ENCODE data around the gene MYO1C. TPM values are rescaled to one million over a fixed set of nuclear protein-coding genes. Genes with fewer than 3 reads are reported as not detected.
"Not testable (repeated sequence)": the region's sequence is repeated elsewhere in the genome, so short reads cannot be mapped to it uniquely, and the experiment has no call there.

The MYO1C gene
- polyA plus RNA-seq, 1 experiment, result 321 TPM

GRCh38 chr17:1533661-1534325 lies 41.3 kb upstream of the MYO1C start:
- Histone ChIP-seq H3K4me3 (ENCODE audit: low read depth, low read length) (no peak overlapping the region), H3K36me3 (ENCODE audit: control insufficient read depth, insufficient read depth, low read length) (peaks cover 30% of the 10 kb centered on the region), H3K27me3 (ENCODE audit: control insufficient read depth, insufficient read depth, low read length) (no peaks in the 10 kb centered on the region)
- POLR2A ChIA-PET, result no interaction called here
- CTCF ChIA-PET, result interaction anchor here (1.1 to 2.1 kb wide), 4 partner anchors 9 to 96 kb away, joined by 4 to 5 read pairs (median 5); partner anchors contain the start of gene INPP5K
- no peak for DNase-seq (ENCODE audit: low read depth)
- TF ChIP-seq, protein P1, sequence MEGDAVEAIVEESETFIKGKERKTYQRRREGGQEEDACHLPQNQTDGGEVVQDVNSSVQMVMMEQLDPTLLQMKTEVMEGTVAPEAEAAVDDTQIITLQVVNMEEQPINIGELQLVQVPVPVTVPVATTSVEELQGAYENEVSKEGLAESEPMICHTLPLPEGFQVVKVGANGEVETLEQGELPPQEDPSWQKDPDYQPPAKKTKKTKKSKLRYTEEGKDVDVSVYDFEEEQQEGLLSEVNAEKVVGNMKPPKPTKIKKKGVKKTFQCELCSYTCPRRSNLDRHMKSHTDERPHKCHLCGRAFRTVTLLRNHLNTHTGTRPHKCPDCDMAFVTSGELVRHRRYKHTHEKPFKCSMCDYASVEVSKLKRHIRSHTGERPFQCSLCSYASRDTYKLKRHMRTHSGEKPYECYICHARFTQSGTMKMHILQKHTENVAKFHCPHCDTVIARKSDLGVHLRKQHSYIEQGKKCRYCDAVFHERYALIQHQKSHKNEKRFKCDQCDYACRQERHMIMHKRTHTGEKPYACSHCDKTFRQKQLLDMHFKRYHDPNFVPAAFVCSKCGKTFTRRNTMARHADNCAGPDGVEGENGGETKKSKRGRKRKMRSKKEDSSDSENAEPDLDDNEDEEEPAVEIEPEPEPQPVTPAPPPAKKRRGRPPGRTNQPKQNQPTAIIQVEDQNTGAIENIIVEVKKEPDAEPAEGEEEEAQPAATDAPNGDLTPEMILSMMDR (IDR thresholded peaks at IDR 0.05; ENCODE audit: insufficient read depth, low read depth, low read length), result no peak

DNA sequence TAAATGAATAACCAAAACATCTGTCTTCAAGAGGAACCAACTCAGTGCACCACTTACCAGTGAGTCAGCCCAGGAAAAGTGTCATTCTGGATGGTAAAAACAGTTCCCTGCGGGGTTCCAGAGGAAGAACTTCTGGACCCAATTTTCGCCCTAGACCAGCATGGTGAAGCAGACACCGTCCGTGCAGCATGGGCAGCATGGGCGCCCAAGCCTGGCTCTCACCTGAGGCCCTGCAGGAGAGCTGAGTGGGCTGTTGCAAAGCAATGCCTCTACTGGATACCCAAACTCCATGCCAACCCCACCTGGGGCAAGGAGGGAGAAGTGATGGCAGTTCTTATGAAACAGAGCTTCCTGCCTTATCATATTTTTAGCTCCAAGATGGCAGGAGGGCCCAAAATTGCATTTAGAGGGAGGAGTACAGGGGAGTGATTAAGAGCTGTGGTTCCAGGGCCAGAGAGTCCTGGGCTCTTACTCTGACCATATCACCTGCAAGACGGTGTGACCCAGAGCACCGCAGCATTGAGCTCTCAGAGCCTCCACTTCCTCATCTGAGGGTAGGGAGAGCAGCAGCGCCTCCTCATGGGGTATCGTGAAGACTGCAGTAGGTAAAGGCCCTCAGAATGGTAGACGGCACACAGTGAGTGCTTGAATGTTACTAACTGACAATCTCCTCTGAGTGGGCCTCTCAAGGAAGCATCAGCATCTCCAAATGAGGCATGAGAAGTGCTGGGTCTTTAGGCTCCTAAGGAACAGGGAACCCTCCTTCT lies 40.5 kb upstream of the MYO1C start:
- no peak for DNase-seq (ENCODE audit: low read depth)
- POLR2A ChIA-PET, result no interaction called here

DNA sequence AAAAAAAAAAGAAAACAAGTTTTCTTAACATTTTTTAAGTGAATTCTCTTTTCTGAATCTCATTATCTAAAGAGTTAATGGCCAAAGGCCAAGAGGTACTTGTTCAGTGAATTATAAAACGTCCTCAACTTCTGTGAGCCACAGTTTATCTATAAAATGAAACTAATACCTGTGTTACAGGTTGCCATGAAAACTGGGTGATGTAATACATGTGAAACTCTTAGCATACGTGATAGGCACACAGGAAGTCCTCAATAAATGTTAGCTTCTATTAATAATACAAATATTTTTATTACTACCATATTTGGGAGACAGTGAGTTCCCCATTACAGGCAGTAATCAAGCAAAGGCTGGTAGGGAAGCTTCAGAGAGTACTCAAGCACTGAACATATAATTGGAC lies 37.4 kb upstream of the MYO1C start:
- peaks cover 27% of the 10 kb centered on the region for H3K36me3 ChIP-seq (ENCODE audit: control insufficient read depth, insufficient read depth, low read length)
- peak; percentile 17 for DNase-seq (ENCODE audit: low read depth)
- ChIA-PET CTCF (interaction anchor here (2.6 kb wide), 1 partner anchor 13 kb away, joined by 7 read pairs; the partner anchor contains the start of gene INPP5K), POLR2A (no interaction called here)
- TF ChIP-seq, protein P1 (IDR thresholded peaks at IDR 0.05; ENCODE audit: insufficient read depth, low read depth, low read length), result no peak
- no peak overlapping the region for H3K4me3 ChIP-seq (ENCODE audit: low read depth, low read length)
- H3K27me3 ChIP-seq (ENCODE audit: control insufficient read depth, insufficient read depth, low read length), result no peaks in the 10 kb centered on the region

More for the DNA sequence above, 40.5 kb upstream of the MYO1C start:
- TF ChIP-seq, protein P1 (IDR thresholded peaks at IDR 0.05; ENCODE audit: insufficient read depth, low read depth, low read length), result 0 out of 2 replicates have a peak, but pooled peaks have one; percentile 16
- H3K4me3 ChIP-seq (ENCODE audit: low read depth, low read length), result no peak overlapping the region
- no peaks in the 10 kb centered on the region for H3K27me3 ChIP-seq (ENCODE audit: control insufficient read depth, insufficient read depth, low read length)
- H3K36me3 ChIP-seq (ENCODE audit: control insufficient read depth, insufficient read depth, low read length), result peaks cover 28% of the 10 kb centered on the region
- CTCF ChIA-PET, result interaction anchor here (1.1 to 2.1 kb wide), 5 partner anchors 10 to 200 kb away, joined by 3 to 5 read pairs (median 5); partner anchors contain the start of gene INPP5K

DNA sequence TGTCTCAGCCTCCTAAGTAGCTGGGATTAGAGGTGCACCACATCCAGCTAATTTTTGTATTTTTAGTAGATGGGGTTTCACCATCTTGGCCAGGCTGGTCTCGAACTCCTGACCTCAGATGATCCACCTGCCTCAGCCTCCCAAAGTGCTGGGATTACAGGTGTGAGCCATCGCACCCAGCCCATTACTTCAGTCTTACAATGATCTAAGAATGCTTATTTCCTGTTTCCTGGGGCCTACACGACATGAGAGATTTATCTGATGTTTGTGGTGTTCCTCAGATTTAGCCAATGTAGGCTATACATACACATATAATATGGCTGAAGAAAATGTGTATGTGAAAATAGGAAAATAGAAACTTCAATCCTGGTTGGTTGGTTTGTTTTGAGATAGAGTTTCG lies 34.4 kb upstream of the MYO1C start:
- POLR2A ChIA-PET; H3K4me3 ChIP-seq (ENCODE audit: low read depth, low read length); DNase-seq (ENCODE audit: low read depth); H3K27me3 ChIP-seq (ENCODE audit: control insufficient read depth, insufficient read depth, low read length); H3K36me3 ChIP-seq (ENCODE audit: control insufficient read depth, insufficient read depth, low read length): not testable (repeated sequence)
- CTCF ChIA-PET, result interaction anchor here (0.9 to 1.1 kb wide), 2 partner anchors 29 to 103 kb away, joined by 3 read pairs; no protein-coding TSS in a partner anchor

GRCh38 chr17:1522626-1523025 lies 30.1 kb upstream of the MYO1C start:
- TF ChIP-seq, protein P1 (IDR thresholded peaks at IDR 0.05; ENCODE audit: insufficient read depth, low read depth, low read length), result no peak
- ChIA-PET CTCF (no interaction called here), POLR2A (no interaction called here)
- H3K27me3 ChIP-seq (ENCODE audit: control insufficient read depth, insufficient read depth, low read length), result no peaks in the 10 kb centered on the region
- DNase-seq (ENCODE audit: low read depth), result no peak
- peaks cover 7% of the 10 kb centered on the region for H3K36me3 ChIP-seq (ENCODE audit: control insufficient read depth, insufficient read depth, low read length)
- H3K4me3 ChIP-seq (ENCODE audit: low read depth, low read length), result no peak overlapping the region

Data from BJ (cell line).